ENCODE measurements around the gene KBTBD7.
A peak's percentile ranks its signal among the peaks of the same experiment; 100 is the strongest.

The KBTBD7 gene

DNA sequence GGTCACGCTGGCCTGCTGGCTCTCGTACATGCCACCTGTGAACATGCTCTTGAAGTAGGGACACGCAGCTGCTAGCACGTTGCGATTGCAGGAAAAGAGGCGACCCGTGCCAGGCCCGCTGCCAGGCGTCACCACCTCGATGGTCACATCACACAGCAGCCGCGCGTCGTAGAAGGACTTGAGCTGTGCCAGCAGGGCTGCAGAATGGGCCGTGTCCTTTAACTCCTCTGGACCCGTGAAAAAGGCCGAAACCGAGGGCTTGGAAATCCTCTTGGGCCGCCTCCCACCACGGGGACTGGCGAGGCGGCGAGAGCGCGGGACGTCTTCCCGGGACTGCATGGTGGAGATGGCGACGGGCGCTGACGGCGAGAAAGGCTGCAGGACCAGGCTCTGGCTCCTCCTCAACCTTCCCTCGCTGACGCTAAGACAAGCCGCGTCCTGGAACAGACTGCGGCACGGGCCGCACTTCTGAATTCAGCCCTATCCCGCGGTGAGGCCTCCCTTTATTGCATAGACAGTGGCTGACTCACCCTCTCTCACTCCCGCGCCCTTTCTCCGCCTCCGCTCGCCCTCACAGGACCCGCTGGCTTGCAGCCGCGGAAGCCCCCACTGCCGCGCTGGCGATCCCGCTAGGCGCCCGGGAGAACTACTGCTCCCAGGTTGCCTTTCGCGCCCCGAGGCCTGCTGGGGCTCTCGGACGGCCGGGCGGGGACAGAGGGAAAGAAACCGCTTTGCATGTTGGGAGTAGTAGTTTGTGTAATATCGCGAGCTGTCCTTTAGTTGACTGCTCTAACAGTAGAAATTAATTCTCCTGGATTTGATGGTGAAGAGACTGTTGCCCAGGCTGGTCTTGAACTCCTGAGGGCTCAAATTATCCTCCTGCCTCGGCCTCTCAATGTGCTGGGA lies at the start of gene KBTBD7 (continued):
- TF ChIP-seq ZNF266 (tag by site-specific recombination; IDR thresholded peaks at IDR 0.05; ENCODE audit: low read depth) (no peak), ZNF138 (tag by site-specific recombination; IDR thresholded peaks at IDR 0.05; ENCODE audit: borderline replicate concordance) (no peak), ZNF169 (tag by site-specific recombination; IDR thresholded peaks at IDR 0.05) (no peak), KLF10 (tag by site-specific recombination; IDR thresholded peaks at IDR 0.05) (peak; percentile 34; the same call in 1 of the 2 replicates), ZNF302 (tag by site-specific recombination; IDR thresholded peaks at IDR 0.05; ENCODE audit: low read depth) (no peak), FEZF1 (tag by site-specific recombination; IDR thresholded peaks at IDR 0.05) (peak; percentile 64; the same call in 1 of the 2 replicates), HOXD13 (CRISPR knock-in tag; IDR thresholded peaks at IDR 0.05; ENCODE audit: borderline replicate concordance) (no peak), ZNF558 (tag by site-specific recombination; IDR thresholded peaks at IDR 0.05) (peak; percentile 18; the same call in 1 of the 2 replicates), ZNF426 (tag by site-specific recombination; IDR thresholded peaks at IDR 0.05) (no peak), ZIC2 (tag by site-specific recombination; IDR thresholded peaks at IDR 0.05) (peak; percentile 77), GLIS2 (tag by site-specific recombination; IDR thresholded peaks at IDR 0.05) (peak; percentile 88), ZNF354C (tag by site-specific recombination; IDR thresholded peaks at IDR 0.05; ENCODE audit: borderline replicate concordance, low read depth) (no peak), ZFP3 (tag by site-specific recombination; IDR thresholded peaks at IDR 0.05; ENCODE audit: low read depth) (no peak), BCL11B (tag by site-specific recombination; IDR thresholded peaks at IDR 0.05; ENCODE audit: low read depth) (no peak), ZNF366 (tag by site-specific recombination; conservative IDR thresholded peaks at IDR 0.05) (peak; percentile 92), ZNF830 (tag by site-specific recombination; IDR thresholded peaks at IDR 0.05; ENCODE audit: low read depth) (no peak), SP7 (tag by site-specific recombination; IDR thresholded peaks at IDR 0.05) (peak; percentile 90), PRDM1 (tag by site-specific recombination; IDR thresholded peaks at IDR 0.05) (peak; percentile 86), ZFP37 (tag by site-specific recombination; IDR thresholded peaks at IDR 0.05) (0 out of 2 replicates have a peak, but pooled peaks have one; percentile 60)
- TF ChIP-seq, protein P1, sequence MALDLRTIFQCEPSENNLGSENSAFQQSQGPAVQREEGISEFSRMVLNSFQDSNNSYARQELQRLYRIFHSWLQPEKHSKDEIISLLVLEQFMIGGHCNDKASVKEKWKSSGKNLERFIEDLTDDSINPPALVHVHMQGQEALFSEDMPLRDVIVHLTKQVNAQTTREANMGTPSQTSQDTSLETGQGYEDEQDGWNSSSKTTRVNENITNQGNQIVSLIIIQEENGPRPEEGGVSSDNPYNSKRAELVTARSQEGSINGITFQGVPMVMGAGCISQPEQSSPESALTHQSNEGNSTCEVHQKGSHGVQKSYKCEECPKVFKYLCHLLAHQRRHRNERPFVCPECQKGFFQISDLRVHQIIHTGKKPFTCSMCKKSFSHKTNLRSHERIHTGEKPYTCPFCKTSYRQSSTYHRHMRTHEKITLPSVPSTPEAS (tag by site-specific recombination; IDR thresholded peaks at IDR 0.05), result no peak
- TF ChIP-seq, protein P2, sequence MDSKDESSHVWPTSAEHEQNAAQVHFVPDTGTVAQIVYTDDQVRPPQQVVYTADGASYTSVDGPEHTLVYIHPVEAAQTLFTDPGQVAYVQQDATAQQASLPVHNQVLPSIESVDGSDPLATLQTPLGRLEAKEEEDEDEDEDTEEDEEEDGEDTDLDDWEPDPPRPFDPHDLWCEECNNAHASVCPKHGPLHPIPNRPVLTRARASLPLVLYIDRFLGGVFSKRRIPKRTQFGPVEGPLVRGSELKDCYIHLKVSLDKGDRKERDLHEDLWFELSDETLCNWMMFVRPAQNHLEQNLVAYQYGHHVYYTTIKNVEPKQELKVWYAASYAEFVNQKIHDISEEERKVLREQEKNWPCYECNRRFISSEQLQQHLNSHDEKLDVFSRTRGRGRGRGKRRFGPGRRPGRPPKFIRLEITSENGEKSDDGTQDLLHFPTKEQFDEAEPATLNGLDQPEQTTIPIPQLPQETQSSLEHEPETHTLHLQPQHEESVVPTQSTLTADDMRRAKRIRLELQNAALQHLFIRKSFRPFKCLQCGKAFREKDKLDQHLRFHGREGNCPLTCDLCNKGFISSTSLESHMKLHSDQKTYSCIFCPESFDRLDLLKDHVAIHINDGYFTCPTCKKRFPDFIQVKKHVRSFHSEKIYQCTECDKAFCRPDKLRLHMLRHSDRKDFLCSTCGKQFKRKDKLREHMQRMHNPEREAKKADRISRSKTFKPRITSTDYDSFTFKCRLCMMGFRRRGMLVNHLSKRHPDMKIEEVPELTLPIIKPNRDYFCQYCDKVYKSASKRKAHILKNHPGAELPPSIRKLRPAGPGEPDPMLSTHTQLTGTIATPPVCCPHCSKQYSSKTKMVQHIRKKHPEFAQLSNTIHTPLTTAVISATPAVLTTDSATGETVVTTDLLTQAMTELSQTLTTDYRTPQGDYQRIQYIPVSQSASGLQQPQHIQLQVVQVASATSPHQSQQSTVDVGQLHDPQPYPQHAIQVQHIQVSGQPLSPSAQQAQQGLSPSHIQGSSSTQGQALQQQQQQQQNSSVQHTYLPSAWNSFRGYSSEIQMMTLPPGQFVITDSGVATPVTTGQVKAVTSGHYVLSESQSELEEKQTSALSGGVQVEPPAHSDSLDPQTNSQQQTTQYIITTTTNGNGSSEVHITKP (tag by site-specific recombination; IDR thresholded peaks at IDR 0.05), result no peak
- TF ChIP-seq, protein P3, sequence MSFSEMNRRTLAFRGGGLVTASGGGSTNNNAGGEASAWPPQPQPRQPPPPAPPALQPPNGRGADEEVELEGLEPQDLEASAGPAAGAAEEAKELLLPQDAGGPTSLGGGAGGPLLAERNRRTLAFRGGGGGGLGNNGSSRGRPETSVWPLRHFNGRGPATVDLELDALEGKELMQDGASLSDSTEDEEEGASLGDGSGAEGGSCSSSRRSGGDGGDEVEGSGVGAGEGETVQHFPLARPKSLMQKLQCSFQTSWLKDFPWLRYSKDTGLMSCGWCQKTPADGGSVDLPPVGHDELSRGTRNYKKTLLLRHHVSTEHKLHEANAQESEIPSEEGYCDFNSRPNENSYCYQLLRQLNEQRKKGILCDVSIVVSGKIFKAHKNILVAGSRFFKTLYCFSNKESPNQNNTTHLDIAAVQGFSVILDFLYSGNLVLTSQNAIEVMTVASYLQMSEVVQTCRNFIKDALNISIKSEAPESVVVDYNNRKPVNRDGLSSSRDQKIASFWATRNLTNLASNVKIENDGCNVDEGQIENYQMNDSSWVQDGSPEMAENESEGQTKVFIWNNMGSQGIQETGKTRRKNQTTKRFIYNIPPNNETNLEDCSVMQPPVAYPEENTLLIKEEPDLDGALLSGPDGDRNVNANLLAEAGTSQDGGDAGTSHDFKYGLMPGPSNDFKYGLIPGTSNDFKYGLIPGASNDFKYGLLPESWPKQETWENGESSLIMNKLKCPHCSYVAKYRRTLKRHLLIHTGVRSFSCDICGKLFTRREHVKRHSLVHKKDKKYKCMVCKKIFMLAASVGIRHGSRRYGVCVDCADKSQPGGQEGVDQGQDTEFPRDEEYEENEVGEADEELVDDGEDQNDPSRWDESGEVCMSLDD (tag by site-specific recombination; IDR thresholded peaks at IDR 0.05), result no peak
- TF ChIP-seq, protein P4, sequence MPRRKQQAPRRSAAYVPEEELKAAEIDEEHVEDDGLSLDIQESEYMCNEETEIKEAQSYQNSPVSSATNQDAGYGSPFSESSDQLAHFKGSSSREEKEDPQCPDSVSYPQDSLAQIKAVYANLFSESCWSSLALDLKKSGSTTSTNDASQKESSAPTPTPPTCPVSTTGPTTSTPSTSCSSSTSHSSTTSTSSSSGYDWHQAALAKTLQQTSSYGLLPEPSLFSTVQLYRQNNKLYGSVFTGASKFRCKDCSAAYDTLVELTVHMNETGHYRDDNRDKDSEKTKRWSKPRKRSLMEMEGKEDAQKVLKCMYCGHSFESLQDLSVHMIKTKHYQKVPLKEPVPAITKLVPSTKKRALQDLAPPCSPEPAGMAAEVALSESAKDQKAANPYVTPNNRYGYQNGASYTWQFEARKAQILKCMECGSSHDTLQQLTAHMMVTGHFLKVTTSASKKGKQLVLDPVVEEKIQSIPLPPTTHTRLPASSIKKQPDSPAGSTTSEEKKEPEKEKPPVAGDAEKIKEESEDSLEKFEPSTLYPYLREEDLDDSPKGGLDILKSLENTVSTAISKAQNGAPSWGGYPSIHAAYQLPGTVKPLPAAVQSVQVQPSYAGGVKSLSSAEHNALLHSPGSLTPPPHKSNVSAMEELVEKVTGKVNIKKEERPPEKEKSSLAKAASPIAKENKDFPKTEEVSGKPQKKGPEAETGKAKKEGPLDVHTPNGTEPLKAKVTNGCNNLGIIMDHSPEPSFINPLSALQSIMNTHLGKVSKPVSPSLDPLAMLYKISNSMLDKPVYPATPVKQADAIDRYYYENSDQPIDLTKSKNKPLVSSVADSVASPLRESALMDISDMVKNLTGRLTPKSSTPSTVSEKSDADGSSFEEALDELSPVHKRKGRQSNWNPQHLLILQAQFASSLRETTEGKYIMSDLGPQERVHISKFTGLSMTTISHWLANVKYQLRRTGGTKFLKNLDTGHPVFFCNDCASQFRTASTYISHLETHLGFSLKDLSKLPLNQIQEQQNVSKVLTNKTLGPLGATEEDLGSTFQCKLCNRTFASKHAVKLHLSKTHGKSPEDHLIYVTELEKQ (tag by site-specific recombination; IDR thresholded peaks at IDR 0.05; ENCODE audit: borderline replicate concordance), result 0 out of 2 replicates have a peak, but pooled peaks have one; percentile 13
- TF ChIP-seq, protein P5, sequence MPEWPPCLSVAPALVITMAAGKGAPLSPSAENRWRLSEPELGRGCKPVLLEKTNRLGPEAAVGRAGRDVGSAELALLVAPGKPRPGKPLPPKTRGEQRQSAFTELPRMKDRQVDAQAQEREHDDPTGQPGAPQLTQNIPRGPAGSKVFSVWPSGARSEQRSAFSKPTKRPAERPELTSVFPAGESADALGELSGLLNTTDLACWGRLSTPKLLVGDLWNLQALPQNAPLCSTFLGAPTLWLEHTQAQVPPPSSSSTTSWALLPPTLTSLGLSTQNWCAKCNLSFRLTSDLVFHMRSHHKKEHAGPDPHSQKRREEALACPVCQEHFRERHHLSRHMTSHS (tag by site-specific recombination; IDR thresholded peaks at IDR 0.05), result no peak
- TF ChIP-seq, protein P6, sequence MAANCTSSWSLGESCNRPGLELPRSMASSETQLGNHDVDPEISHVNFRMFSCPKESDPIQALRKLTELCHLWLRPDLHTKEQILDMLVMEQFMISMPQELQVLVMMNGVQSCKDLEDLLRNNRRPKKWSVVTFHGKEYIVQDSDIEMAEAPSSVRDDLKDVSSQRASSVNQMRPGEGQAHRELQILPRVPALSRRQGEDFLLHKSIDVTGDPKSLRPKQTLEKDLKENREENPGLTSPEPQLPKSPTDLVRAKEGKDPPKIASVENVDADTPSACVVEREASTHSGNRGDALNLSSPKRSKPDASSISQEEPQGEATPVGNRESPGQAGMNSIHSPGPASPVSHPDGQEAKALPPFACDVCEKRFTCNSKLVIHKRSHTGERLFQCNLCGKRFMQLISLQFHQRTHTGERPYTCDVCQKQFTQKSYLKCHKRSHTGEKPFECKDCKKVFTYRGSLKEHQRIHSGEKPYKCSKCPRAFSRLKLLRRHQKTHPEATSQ (tag by site-specific recombination; IDR thresholded peaks at IDR 0.05), result no peak

Measured in HEK293 (cell line).